Psoas muscle (tissue), 8 donors: ENCODE results near the gene PPP5C. TPM values are rescaled to one million over a fixed set of nuclear protein-coding genes. Genes with fewer than 3 reads are reported as not detected.
"Not testable (repeated sequence)": the region's sequence is repeated elsewhere in the genome, so short reads cannot be mapped to it uniquely, and the experiment has no call there.

Source experiments
- ATAC-seq, 4 donors: fragments of 200-7000 bp; cut with Tn5 transposase; one replicate each; pipeline ENCODE4 v1.9.1; 2020; ENCODE audit warnings: moderate library complexity in 3 of 4, mild to moderate bottlenecking in 2 of 4
- DNase-seq, 2 donors: peaks; one replicate each; pipeline ENCODE4 v3.0.0-alpha.2; 2020
- H3K27ac ChIP-seq: fragments of 200-600 bp; one replicate; pipeline ENCODE4 v1.8.0; 2022
- H3K27me3 ChIP-seq, 3 donors: fragments of 200-600 bp in 1 of 3; one replicate each; pipeline versions ENCODE4 v1.6.1 to v1.8.0; 2013 to 2022; ENCODE audit warnings: low read length in 2 of 3, mild to moderate bottlenecking in 2 of 3, moderate library complexity in 1 of 3; ENCODE audit not compliant: insufficient read depth in 3 of 3
- H3K36me3 ChIP-seq, 2 donors: fragments of 200-600 bp in 1 of 2; one replicate each; pipeline versions ENCODE4 v1.6.1 to v1.8.0; 2013 to 2022; ENCODE audit warnings: low read depth in 1 of 2, mild to moderate bottlenecking in 1 of 2, moderate library complexity in 1 of 2; ENCODE audit not compliant: insufficient read depth in 1 of 2
- H3K4me1 ChIP-seq: fragments of 200-600 bp; one replicate; pipeline ENCODE4 v1.8.0; 2022
- H3K4me3 ChIP-seq: fragments of 200-600 bp; one replicate; pipeline ENCODE4 v1.8.0; 2022; ENCODE audit warnings: mild to moderate bottlenecking
- H3K9me3 ChIP-seq: fragments of 200-600 bp; one replicate; pipeline ENCODE4 v1.8.0; 2022
- WGBS, 3 donors: extraction: QIAGEN DNeasy Blood & Tissue Kit; methylation state at CpG; one replicate each; pipeline versions ENCODE4 v1.1.6 to v1.1.7; 2013; 5-methylcytosine and 5-hydroxymethylcytosine counted together
- intact Hi-C, 2 donors: fragments of 100-400 bp; cut with DNase I; formaldehyde crosslinking; loops; one replicate each; pipeline versions ENCODE4 v1.11.0 to v1.14.2; 2022
- polyA plus RNA-seq, 3 donors: library from polyadenylated mRNA; stranded (reverse); fragments of 200-250 nt; gene quantifications; one replicate each; pipeline ENCODE4 v1.2.3, GENCODE V29; 2013
- total RNA-seq, 4 donors: library from RNA; stranded (reverse); fragmentation: NEBNext Ultra II Directional in 2 of 4; extraction: Animal tissue kit (Norgen Biotek cat#: 25700) in 2 of 4; gene quantifications; one replicate each; pipeline versions ENCODE4 v1.2.1 to v1.2.4, GENCODE V29; 2021 to 2023
- TF ChIP-seq, protein P1 (sequence below): fragments of 200-600 bp; IDR thresholded peaks from one replicate; pipeline ENCODE4 v1.8.0; 2022; ENCODE audit warnings: antibody characterized with exemption
- donor health status: healthy with polysubstance abuse.
- donor health status: DM: no; HTN: no; CAD: no; lungs with moderate emphysema.
- donor health status: Bipolar disorder and iron deficiency.
- donor health status: healthy.
- donor health status: DM: yes; HTN: yes; CAD: no.
- donor health status: DM: no; HTN: no; CAD: no.
- donor health status: DM: no; HTN: no; CAD: no.
- donor health status: DM: yes; HTN: yes; CAD: no.

PPP5C gene
- total and polyA plus RNA-seq, 7 donors, result 39.7 to 73.6 (median 51.9) TPM

DNA sequence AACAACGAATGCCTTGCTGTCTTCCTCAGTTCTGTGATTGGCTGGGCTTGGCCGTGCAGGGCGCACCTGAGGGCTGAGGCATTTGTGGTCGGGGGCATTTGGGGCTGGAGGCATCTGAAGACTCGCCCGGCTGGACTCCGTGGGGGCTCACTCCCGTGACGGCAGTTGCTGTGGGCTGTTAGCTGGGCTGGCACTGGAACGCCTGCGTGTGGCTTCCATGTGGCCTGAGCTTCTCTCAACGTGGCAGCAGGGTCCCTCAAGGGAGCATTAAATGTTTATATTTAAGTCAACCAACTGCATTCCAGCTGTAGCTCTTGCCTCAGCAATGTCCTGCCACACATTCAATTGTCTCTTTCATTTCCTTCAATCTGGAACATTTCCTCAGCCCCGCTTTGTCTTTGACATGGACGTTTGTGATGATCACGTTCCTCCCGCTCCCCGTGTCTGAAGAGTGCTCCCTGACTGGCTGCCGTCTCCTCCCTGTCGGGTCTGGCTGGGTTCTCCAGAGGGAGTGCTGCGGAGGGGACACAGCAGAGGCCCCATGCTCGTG lies 45.4 kb downstream of the PPP5C start:
- Histone ChIP-seq H3K27ac (no peak overlapping the region), H3K9me3 (no peaks in the 10 kb centered on the region), H3K36me3 (peaks cover 4 to 50% of the 10 kb centered on the region in 2 donors), H3K4me3 (no peak overlapping the region), H3K27me3 (no peaks in the 10 kb centered on the region), H3K4me1 (no peaks in the 10 kb centered on the region)
- no peak for ATAC-seq
- 51 to 58% (median 57%) methylated on average over 21 of the region's 21 CpGs for WGBS, 3 donors
- TF ChIP-seq, protein P1, sequence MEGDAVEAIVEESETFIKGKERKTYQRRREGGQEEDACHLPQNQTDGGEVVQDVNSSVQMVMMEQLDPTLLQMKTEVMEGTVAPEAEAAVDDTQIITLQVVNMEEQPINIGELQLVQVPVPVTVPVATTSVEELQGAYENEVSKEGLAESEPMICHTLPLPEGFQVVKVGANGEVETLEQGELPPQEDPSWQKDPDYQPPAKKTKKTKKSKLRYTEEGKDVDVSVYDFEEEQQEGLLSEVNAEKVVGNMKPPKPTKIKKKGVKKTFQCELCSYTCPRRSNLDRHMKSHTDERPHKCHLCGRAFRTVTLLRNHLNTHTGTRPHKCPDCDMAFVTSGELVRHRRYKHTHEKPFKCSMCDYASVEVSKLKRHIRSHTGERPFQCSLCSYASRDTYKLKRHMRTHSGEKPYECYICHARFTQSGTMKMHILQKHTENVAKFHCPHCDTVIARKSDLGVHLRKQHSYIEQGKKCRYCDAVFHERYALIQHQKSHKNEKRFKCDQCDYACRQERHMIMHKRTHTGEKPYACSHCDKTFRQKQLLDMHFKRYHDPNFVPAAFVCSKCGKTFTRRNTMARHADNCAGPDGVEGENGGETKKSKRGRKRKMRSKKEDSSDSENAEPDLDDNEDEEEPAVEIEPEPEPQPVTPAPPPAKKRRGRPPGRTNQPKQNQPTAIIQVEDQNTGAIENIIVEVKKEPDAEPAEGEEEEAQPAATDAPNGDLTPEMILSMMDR, result no peak
- intact Hi-C loops, result no loop called here
- no peak for DNase-seq

DNA sequence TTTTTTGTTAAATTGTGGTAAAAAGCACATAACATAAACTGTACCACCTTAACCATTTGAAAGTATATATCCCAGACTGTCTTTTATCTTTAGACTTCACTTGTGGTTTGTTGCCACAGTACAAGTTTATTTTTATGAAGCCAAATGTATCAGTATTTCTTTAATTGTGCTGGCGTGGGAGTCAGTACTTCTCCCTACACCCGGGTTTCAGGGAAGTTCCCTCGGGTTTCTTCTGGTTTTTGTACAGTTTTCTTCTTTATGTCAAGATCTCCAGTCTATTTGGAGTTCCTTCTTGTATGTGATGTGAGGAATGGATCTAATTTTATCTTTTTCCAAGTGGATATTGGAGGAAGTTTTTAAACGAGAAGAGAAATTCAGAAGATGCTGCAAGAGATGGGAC lies 46.0 kb downstream of the PPP5C start:
- no peaks in the 10 kb centered on the region for H3K4me1 ChIP-seq
- DNase-seq, result no peak
- intact Hi-C loops, result no loop called here
- H3K27ac ChIP-seq, result no peak overlapping the region
- H3K9me3 ChIP-seq, result no peaks in the 10 kb centered on the region
- peaks cover 4 to 45% of the 10 kb centered on the region in 2 donors for H3K36me3 ChIP-seq
- no peak for ATAC-seq
- TF ChIP-seq, protein P1, result no peak
- no peak overlapping the region for H3K4me3 ChIP-seq
- 49 to 62% (median 61%) methylated on average over 4 of the region's 4 CpGs for WGBS, 3 donors
- H3K27me3 ChIP-seq, result no peaks in the 10 kb centered on the region

DNA sequence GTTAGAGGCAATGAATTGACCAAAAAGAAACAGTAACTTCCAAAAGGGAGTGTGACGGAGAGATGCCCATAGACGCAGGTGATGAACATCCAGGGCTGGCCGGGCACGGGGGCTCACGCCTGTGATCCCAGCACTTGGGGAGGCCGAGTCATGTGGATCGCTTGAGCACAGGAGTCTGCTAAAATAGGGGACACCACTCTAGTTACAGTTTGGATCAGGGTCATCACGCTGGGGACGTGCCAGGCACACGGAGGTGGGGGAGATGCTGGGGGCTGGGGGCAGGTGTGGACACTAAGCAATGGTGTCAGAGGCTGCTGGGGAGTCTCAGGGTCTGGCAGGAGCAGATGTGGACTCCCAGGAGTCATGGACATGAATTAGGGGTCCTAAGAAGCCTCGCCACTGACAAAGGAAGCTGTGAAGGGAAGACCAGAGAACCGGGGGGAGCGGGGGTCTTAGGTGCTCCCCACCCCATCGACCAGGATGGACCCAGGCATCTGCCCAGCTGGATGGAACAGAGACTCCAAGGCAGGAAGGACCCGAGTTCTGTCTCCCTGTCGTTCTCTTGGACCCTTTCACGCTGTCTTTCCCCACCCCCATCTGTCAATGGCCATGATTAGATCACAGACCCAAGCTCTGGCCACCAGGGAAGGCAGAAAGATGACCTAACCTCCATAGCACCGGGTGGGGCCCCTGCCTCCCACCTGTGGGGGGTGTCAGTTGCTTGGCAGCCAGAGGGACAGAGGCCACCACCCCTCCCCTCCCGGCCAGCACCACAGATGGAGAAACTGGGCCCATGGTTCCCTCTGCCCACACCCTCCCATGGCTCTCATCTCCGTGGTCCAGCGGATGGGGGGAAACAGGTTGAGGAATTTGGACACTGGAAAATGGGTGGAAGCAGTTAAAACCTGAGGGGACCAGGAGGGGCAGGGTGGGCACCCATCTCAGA lies 46.8 kb downstream of the PPP5C start:
- peak in 1 of 2 donors; percentile 36 for DNase-seq
- no peaks in the 10 kb centered on the region for H3K9me3 ChIP-seq
- peak in 1 of 4 donors; percentile 22 for ATAC-seq
- no peaks in the 10 kb centered on the region for H3K27me3 ChIP-seq
- WGBS, 3 donors, result 60 to 76% (median 65%) methylated on average over 21 of the region's 21 CpGs
- no peaks in the 10 kb centered on the region for H3K4me1 ChIP-seq
- TF ChIP-seq, protein P1, result no peak
- H3K4me3 ChIP-seq, result no peak overlapping the region
- H3K27ac ChIP-seq, result no peak overlapping the region
- H3K36me3 ChIP-seq, result peaks cover under 1 to 36% of the 10 kb centered on the region in 2 donors
- intact Hi-C loops, result no loop called here

DNA sequence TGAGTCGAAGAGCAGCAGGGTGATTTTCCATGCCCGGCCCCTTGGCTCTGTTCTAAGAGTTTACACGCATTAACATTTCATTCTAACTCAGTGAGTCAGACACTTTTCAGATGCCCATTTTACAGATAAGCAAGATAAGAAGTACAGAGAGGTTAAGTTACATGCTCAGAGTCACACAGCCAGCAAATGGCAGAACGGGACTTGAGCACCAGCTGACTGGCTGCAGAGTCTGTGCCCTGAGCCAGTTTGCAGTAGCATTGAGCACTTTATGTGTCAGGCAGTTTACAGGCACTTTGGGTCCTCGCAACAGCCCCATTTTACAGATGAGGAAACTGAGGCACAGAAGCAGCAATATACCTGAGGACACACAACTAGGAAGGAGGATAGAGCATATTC lies 47.5 kb downstream of the PPP5C start:
- WGBS, 3 donors, result 65 to 80% (median 66%) methylated on average over 5 of the region's 5 CpGs
- H3K27me3 ChIP-seq, result no peaks in the 10 kb centered on the region
- H3K4me1 ChIP-seq, result no peaks in the 10 kb centered on the region
- ATAC-seq (no peak), DNase-seq (peak in 1 of 2 donors; percentile 17)
- no peak overlapping the region for H3K4me3 ChIP-seq
- H3K27ac ChIP-seq, result no peak overlapping the region
- no peaks in the 10 kb centered on the region for H3K9me3 ChIP-seq
- intact Hi-C loops, result no loop called here
- H3K36me3 ChIP-seq, result peaks cover 0 to 31% of the 10 kb centered on the region in 2 donors
- TF ChIP-seq, protein P1, result no peak

DNA sequence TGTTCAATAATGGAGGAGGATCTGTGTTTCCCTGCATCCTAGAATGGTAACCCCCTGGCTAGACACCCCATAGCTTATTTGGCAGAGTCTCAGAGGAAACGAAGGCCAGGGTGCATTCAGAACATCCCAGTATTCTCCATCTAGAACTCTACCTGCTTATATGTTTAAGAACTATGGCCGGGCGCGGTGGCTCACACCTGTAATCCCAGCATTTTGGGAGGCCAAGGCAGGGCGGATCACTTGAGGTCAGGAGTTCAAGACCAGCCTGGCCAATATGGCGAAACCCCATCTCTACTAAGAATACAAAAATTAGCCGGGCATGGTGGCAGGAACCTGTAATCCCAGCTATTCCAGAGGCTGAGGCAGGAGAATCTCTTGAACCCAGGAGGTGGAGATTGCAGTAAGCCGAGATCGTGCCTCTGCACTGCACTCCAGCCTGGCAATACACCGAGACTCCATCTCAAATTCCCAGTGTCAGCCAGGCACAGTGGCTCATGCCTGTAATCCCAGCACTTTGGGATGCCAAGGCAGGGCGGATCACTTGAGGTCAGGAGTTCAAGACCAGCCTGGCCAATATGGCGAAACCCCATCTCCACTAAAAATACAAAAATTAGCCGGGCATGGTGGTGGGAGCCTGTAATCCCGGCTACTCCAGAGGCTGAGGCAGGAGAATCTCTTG lies 51.1 kb downstream of the PPP5C start:
- H3K4me1 ChIP-seq, H3K4me3 ChIP-seq, intact Hi-C loops, H3K27ac ChIP-seq, ATAC-seq, H3K27me3 ChIP-seq, H3K36me3 ChIP-seq, H3K9me3 ChIP-seq: not testable (repeated sequence)
- peak in 1 of 2 donors; percentile 12 for DNase-seq
- whole genome bisulfite sequencing, 3 donors, result 68 to 82% (median 71%) methylated on average over 14 of the region's 14 CpGs
